Cardiac septum (tissue), 1 donor: ENCODE data around the gene HOXC10. TPM values are rescaled to one million over a fixed set of nuclear protein-coding genes. Genes with fewer than 3 reads are reported as not detected.
A peak's percentile ranks its signal among the peaks of the same experiment; 100 is the strongest.

Experiments
- DNase-seq: peaks from one replicate; pipeline ENCODE4 v3.0.0-alpha.2; 2020; ENCODE audit warnings: low spot score
- intact Hi-C: fragments of 100-400 bp; cut with DNase I; formaldehyde crosslinking; loops from one replicate; pipeline ENCODE4 v1.14.0; 2022
- total RNA-seq: library from RNA; stranded (reverse); fragmentation: NEBNext Ultra II Directional; extraction: Animal tissue kit (Norgen Biotek cat#: 25700); gene quantifications from one replicate; pipeline ENCODE4 v1.2.1, GENCODE V29; 2021
- donor health status: DM: no; HTN: no; CAD: no.

The HOXC10 gene
- total RNA-seq, 1 donor from 2014 or later: not detected

DNA sequence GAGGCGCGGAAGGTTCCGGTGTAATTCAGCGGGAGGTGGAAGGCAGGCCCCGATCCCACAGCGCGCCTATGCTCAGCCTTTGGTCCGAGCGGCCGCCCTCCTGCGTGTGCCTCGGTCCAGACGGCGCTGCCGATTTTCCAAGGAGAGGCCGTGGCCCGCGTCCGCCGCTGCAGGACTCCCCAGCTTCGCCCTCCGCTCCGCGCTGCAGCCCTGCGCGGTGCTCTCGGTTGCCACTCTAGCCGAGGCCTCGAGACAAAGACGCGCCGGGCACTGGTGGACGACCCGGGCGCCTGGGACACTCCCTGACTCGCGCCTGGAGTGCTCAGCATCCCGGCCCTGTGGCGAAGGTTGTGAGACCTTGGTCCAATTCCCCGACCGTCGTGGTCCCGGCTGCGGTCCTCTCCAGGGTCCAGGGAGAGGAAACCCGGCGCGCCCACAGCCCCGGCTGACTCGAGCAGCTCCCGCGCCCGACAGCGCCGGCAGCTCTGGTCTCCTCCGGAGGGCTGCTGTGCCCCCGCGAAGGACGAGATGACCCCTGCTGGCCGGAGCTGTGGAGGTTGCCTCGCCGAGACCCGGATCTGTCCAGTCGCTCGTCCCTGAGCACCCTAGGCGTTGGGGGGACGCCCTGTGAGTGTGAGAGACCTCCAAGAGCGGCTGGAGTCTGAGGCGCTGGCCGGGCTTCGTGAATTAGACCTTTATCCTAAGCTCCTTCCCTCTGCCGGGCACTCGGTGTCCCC lies 23.8 kb upstream of the HOXC10 start:
- DNase-seq: peak; percentile 69
- intact Hi-C loops: no loop called here

DNA sequence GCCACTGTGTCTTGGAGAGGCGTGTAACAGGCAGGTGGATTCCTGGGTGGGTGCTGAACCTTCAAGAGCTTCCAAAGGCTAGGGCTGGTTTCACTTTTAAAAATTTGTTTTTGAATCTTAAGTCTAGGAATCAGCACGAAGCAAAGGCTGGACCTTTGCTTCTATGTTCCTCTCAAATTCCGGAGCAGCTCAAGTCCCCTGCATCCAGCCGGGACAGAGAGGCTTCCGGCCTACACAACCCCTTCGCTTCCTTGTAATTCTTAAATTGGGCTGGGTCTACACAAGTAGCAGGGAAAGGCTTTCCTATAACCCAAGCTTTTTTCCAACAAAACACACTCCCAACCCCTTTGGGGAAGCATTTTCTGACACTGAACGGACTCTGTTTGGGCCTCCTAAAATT lies 21.9 kb upstream of the HOXC10 start:
- intact Hi-C loops: no loop called here
- DNase-seq: no peak

DNA sequence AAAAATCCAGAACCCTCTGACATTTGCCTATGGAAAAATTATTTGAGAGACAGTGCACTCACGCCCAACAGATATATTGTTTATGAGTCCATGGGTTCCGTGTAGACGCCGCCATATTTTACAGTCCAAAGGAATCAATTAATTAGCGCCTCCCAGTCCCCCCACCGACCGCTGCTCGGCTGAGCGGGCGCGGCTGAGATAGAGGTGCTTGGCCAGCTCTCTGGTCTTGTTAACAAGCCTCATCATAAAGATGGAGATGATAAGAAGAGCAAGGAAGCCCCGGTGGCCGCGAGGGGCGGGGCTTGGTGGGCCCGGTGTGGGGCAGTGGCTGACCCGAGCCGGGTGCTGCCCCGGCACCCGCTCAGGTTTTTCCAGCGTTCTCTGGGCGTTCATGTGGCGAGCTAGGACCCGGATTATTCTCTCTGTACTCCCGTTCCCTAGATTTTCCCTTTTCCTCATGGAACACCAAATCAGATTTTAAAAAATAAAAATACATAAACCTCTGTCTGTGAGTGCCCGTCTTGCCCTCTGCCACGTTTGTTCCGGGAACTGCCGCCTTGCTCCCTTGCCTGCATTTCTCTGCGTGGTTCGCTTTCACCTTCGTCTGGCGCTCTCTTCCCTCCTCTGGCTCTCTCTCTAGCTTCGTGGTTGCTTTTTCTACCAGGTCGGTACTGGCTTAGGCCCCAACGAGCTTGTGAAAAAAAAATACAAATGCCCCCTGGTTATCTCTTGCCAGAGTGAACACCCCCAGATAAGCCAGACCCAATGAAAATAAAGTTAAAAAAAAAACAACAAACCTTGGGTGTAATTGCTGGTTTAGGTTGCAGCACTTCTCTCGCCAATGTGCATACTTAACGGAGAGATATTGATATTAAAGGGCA lies 21.3 kb upstream of the HOXC10 start:
- intact Hi-C loops: no loop called here
- DNase-seq: no peak

DNA sequence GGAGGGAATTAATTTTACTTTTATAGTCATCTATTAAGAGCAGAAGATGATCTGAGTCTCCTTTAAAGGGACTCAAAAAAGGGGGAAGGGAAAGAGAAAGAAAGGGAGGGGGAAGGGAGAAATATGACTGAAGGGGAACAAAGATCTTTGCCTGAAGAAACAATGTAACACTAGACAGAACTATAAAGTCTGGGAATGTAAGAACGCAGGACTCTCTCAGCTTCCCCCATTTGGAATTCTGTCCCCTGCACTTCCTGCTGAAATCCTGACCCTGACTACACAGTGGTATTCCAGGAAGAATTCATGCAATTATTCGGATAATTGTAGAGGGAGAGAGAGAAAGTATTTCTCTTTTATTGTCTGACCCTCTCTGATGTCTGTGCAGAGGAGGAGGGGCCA lies 20.6 kb upstream of the HOXC10 start:
- intact Hi-C loops: no loop called here

DNA sequence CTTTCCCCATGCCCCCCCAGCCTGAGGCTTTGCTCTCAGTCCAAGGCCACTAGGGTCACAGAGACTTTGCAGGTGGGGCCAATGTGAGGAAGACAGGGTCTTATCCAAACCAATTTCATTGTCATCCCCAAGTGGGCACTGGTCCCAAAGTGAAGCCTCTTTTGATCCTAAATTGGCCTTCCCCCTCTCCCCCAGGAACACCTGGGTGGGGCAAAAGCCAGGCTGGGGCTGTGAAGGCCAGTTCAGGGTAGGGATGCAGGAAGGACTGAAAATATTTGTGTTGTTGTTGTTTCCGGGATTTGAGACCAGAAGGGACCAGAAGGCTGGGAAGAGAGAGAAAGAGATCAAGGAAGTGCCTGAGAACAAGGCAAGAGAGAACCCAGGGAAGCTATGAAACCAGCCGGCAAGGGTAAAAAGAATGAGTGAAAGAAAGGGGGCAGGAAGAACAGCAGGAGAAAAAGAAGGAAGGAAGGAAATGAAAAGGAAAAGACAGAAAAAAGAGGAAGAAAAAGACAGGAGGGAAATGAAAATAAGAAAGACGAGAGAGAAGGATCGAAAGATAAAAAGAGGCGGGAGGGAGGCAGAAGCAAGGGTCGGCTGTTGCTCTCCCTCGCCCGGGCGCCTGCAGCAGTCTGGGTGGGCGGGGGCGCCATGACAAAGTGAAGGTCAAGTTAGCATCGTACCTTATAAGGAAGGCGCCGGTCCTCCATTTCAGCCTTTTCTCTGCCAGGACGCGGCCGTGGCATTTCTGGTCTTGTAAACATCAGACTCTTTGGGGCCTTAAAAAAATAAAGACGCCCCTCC lies 19.5 kb upstream of the HOXC10 start:
- no peak for DNase-seq
- intact Hi-C loops: no loop called here

More for the DNA sequence above, 20.6 kb upstream of the HOXC10 start:
- no peak for DNase-seq

DNA sequence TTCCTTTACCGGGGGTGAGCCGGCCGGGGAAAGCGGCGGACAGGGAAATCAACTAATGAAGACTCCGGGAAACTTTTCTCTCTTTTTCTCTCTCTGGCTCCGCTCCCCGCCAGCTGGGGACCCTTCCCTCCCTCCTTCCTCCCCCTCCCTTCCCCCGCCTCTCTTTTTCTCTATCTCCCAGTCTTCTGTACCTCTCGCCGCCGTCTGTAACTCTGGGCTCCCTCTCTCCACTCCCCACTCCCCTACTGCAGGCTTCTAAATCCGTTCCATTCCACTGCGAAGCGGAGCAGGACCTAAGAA lies 18.9 kb upstream of the HOXC10 start:
- no peak for DNase-seq
- intact Hi-C loops: no loop called here

DNA sequence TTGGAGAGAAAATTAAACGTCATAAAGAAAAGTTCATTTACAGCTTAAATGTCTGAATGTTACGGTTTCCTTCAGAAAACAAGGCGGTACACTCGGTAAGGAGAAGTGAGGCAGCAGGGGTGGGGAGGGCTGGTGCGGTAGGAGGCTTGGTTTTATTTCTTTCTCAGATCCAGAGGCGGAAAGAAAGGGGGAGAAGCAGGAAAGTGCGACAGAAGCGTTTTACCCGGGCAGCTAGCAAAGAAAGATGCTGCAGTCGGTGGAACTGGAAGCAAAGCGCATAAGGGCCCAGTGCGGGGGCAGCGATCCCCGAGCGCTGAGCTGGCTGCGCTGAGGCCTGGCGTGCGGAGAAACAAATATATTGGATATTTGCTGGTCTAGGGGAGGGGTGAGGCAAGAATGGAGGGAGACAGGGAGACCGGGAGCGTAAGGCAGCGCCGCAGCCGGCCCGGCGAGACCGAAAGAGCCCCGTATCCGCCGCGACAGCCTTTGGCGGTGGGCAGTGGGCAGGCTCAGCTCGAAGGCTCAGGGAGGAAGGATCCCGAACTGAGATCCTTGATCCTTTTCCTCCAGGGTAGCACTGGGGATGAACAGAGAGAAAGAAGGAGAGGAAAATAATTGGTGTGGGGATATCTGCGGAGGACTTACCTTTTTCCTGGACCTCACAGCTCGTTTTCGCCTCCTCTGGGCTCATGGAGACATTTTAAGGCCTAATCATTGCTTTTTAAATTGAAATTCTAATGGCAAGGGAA lies 18.4 kb upstream of the HOXC10 start:
- no peak for DNase-seq
- intact Hi-C loops: no loop called here

DNA sequence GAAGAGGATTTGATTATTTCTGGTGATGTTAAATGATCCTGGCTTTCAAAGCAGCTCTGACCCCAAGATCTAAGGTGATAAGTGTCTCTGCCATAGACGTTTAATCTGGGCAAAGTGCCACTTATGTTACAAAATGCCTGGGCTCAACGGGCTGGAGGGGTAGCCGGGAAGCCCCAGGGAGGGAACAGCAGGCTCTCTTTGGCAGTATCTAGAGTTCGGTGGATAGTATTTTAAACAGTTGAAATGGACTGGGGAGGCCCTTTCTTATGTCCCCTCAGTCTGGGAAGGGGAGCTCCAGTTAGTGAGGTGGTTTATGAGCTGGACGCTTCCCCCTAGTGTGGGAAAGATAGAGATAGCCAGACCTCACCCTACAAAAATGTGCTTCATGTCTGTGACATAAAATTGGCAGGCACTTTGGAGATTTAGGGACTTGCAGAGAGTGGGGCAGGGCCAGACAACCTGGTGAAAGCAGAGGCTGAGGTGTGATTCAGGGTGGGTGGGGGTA lies 17.5 kb upstream of the HOXC10 start:
- intact Hi-C loops: no loop called here
- DNase-seq: no peak

DNA sequence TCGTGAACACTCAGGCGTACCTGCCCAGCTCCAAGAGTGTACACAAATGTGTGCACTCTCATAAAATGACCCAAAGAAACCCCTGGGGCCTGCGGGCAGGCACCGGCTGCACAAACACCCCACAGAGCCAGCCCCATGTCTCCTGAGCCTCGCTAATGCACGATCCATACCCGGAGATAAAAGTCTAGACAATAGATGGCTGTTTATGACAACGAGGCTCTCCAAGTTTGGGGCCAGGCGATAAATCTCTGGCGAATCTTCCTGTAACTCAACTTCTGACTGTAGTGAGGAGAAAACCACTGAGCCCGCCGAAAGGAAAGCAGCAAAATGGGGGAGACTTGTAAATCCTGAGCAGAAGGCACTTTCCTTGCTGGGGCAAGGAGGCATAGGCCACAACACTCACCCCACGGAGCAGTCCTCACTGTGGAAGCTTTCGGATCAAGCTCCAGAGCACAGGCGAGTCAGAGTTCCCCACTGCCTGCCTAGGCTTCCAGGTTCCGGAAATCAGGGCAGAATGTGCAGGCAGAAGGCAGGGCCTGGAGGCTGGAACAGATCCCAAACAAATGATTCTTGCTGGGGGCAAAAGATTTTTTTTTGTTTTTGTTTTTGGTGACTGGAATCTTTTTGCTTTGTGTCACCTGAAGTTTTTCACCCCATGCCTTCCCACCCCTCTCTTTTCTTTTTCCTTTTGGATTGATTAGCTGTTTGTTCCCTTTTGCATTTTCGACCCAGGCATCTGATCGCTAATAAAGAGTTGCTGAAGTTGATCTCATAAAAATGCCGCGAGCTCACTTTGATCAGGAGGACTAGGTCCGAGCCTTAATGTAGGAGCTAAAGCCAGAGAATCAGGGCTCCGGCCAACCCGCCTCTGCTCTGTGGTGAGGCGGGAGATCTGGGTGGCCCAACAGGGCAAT lies 16.5 kb upstream of the HOXC10 start:
- DNase-seq: no peak
- intact Hi-C loops: no loop called here

DNA sequence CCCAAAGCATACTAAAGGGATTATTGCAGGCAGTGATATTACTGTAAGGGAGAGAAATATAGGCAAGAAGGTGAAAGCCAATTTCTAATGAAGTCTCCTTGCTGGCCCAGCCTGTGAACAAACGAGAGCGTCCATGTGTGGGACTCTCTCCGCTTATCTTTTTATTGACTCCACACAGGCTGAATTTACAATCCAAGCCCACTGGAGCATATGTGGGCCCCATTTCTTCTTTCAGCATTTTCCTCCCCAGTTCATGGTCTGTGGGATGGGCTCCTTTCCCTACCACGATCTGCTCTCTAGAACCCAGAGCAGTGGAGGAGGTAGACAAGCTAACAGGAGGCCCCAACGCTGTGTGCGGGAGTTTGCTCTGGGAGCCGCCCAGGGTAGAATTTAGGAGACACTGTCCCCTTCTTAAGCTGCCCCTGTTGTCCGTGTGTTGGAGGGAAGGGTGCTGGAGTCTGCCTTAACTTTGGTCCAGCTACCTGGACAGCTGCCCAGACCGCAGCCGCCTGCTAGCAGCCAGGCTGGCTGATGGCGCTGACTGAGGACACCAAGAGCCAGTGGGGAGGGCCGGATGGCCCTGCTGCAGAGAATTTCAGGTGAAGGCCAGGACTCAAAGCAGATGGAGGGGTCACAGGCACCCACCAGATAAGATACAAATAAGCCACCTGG lies 15.2 kb upstream of the HOXC10 start:
- DNase-seq: no peak
- intact Hi-C loops: no loop called here

DNA sequence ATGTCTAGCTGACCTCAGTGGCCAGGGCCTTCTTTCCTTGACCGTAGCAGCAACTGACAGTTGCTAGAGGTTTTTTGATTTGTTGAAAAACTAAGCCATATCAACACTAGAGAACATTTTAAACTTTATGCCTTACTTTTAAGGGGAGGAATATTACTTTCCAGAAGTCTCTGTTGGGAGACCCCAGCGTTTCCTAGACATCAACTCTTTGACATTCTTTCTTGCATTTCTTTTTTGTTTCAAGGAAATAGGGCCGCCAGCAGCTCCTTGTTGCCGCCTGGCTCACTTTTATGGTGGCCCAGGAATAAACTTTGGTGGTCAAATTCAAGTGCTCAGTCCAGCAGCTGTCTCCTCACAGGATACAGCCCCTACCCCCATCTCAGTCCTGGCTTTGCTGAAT lies 14.5 kb upstream of the HOXC10 start:
- intact Hi-C loops: no loop called here
- DNase-seq: no peak

DNA sequence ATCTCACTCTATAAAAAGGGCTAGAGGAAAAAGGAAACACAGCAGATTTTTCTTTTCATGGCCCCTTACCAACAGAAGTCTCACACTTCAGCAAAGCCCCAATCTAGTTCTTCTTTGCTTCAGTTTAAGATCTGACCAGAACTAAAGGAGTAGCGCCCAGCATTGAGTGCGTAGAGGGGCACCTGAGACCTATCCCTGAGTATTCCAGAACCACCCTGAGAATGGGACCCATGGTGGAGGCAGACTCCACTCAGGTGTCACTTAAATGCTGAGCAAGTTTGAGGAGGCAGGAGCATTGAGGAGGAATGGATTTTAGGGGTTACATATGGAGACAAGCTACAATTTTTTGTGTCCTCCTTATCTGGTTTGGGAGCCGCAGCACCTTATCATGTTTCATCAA lies 13.8 kb upstream of the HOXC10 start:
- intact Hi-C loops: no loop called here
- DNase-seq: no peak

DNA sequence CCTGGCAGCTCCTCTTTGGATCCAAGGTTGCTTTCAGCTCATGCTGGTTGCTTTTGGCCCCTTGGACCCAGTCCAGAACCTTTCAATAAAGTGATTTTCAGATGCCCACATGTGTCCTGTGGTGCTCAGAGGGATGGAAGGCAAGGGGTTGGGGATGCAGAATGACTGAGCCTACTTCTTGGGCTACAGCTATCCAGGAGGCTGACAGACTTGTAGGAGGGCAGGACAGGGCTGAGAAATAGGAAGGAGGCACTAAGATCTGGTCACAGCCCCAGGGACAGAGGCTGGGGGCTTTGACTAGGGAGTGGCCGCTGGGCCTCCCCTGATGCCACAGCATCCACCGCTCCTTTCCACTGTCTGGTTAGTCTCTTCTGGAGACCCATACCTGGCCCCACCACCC lies 13.3 kb upstream of the HOXC10 start:
- no peak for DNase-seq
- intact Hi-C loops: no loop called here

DNA sequence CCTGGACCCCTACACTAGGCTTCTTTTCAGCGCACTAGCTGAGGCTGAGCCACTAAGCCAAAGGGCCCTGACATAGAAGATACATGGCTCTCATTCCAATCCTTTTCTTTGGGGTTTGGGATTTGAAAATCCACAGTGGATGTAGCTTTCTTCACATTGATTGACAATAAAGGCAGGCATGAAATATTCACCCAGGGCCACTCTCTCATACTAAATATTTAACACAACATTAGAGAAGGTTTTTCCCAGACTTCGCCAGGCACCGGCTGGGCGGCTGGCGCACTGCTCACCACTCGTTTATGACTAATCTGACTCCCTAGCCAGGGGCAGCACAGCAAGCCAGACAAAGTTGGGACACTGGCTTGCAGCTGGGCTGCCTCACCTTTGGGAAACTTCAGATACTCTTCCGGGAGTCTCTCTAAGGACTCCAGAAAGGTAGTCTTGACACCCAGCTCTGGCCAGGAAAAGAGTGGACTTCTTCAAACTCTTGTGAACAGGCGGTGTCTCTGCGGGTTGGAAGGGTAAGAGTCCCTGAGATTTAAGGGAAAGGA lies 12.7 kb upstream of the HOXC10 start:
- no peak for DNase-seq
- intact Hi-C loops: no loop called here

DNA sequence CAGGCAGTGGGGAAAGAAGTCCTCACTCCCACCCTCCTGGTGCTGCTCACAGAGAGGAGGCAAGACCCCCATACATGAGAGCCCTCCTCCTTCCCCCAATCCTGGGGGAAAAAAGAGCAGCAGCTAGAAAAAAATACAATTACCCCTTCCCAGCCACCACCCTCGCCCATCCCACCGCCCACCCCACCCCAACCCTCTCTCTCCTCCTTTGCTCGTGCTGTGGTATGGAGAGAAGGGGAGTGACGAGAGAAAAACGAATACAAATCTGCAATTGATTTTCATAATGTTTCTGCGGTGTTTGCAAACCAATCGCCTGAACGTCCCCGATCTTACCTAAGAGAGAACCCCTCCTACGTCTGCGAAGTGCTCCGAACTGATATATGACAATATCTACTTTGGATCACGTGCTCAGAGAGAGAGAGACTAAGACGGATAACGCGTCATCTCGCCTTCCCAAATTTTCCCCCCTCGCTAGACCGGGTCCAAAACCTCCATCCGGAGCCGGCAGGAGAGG lies 12.2 kb upstream of the HOXC10 start, which contains the start of gene HOXC11:
HOXC11 (plus strand) TSS at position 405 of the 514 bp plus-strand sequence. CDS start 116 bp downstream, outside the sequence.
- intact Hi-C loops: no loop called here
- no peak for DNase-seq

DNA sequence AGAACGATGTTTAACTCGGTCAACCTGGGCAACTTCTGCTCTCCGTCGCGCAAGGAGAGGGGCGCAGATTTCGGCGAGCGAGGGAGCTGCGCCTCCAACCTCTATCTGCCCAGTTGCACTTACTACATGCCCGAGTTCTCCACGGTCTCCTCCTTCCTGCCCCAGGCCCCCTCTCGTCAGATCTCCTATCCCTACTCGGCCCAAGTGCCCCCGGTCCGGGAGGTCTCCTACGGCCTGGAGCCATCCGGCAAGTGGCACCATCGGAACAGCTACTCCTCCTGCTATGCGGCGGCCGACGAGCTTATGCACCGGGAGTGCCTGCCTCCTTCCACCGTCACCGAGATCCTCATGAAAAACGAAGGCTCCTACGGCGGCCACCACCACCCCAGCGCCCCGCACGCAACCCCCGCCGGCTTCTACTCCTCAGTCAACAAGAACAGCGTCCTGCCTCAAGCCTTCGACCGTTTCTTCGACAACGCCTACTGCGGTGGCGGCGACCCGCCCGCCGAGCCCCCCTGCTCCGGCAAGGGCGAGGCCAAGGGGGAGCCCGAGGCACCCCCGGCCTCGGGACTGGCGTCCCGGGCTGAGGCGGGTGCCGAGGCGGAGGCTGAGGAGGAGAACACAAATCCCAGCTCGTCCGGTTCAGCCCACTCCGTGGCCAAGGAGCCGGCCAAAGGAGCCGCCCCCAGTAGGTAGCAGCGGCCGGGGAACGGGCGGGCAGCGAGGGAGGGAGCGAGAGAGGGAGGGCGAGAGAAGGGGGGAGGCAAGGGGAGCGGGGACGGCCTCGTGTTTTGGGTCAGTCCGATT lies 11.5 kb upstream of the HOXC10 start:
- intact Hi-C loops: no loop called here
- DNase-seq: no peak
